Ascending aorta (tissue), 2 donors: ENCODE measurements around the gene HIC1. TPM values are rescaled to one million over a fixed set of nuclear protein-coding genes. Genes with fewer than 3 reads are reported as not detected.

Experiments used
- DNase-seq, 2 donors: peaks; one replicate each; pipeline ENCODE4 v3.0.0-alpha.2; 2019; ENCODE audit warnings: low spot score in 2 of 2
- H3K27ac ChIP-seq, 2 donors: fragments of 200-600 bp; sonication (generic); one replicate each; pipeline ENCODE4 v1.5.1; 2016 to 2017; ENCODE audit warnings: mild to moderate bottlenecking in 1 of 2
- H3K27me3 ChIP-seq: fragments of 200-600 bp; sonication (generic); one replicate; pipeline ENCODE4 v1.5.1; 2017
- H3K36me3 ChIP-seq, 2 donors: fragments of 200-600 bp; sonication (generic); one replicate each; pipeline ENCODE4 v1.5.1; 2016
- H3K4me1 ChIP-seq, 2 donors: fragments of 200-600 bp; sonication (generic); one replicate each; pipeline ENCODE4 v1.5.1; 2016 to 2017; ENCODE audit warnings: mild to moderate bottlenecking in 1 of 2
- H3K4me3 ChIP-seq, 2 donors: fragments of 200-600 bp; sonication (generic); one replicate each; pipeline ENCODE4 v1.5.1; 2016 to 2017; ENCODE audit warnings: mild to moderate bottlenecking in 1 of 2
- H3K9me3 ChIP-seq, 2 donors: fragments of 200-600 bp; sonication (generic); one replicate each; pipeline ENCODE4 v1.5.1; 2016
- CTCF ChIP-seq, 3 experiments: fragments of 200-600 bp in 2 of 3; fragments of 450-650 bp in 1 of 3; sonication (generic) in 2 of 3; IDR thresholded peaks; one replicate each; pipeline ENCODE4 v1.5.1; 2016 to 2019; ENCODE audit warnings: antibody characterized with exemption in 3 of 3, mild to moderate bottlenecking in 1 of 3, moderate library complexity in 1 of 3
- intact Hi-C: fragments of 100-400 bp; cut with DNase I; formaldehyde crosslinking; loops from one replicate; pipeline ENCODE4 v1.15.1; 2023
- total RNA-seq: library from RNA; depleted of rRNA; stranded (reverse); fragments of >200 nt; gene quantifications from one replicate; pipeline ENCODE4 v1.1.0, GENCODE V29; 2016

HIC1 gene
- total RNA-seq, 1 donor from 2014 or later, result 131 TPM

- DNase-seq, result no peak
- H3K27ac ChIP-seq, result no peak overlapping the region
- intact Hi-C loops, result loop anchor here (10.0 kb wide), 1 partner anchor 344 kb away; no protein-coding TSS in a partner anchor
Measured at GRCh38 chr17:2051061-2051932, 3.6 kb upstream of the HIC1 start.

GRCh38 chr17:2051933-2052559 is 2.9 kb upstream of the HIC1 start:
- intact Hi-C loops, result loop anchor here (10.0 kb wide), 1 partner anchor 343 kb away; no protein-coding TSS in a partner anchor
- Histone ChIP-seq H3K4me3 (no peak overlapping the region), H3K4me1 (peaks cover 38 to 39% of the 10 kb centered on the region in 2 donors), H3K9me3 (no peaks in the 10 kb centered on the region), H3K27me3 (no peaks in the 10 kb centered on the region), H3K36me3 (no peaks in the 10 kb centered on the region), H3K27ac (no peak overlapping the region)
- no peak for DNase-seq
- TF ChIP-seq CTCF (IDR thresholded peaks at IDR 0.05), result no peak

More at GRCh38 chr17:2051061-2051932, 3.6 kb upstream of the HIC1 start:
- Histone ChIP-seq H3K36me3 (no peaks in the 10 kb centered on the region), H3K4me3 (peak overlapping the region; percentile 91 to 97), H3K4me1 (peaks cover 36 to 38% of the 10 kb centered on the region in 2 donors), H3K27me3 (no peaks in the 10 kb centered on the region), H3K9me3 (no peaks in the 10 kb centered on the region)
- TF ChIP-seq CTCF (IDR thresholded peaks at IDR 0.05), result no peak

- H3K36me3 ChIP-seq, result peaks cover 4 to 5% of the 10 kb centered on the region in 2 donors
- peak; percentile 50 to 53 (median 51) for TF ChIP-seq CTCF (IDR thresholded peaks at IDR 0.05)
- no peaks in the 10 kb centered on the region for H3K9me3 ChIP-seq
- H3K27ac ChIP-seq, result peak overlapping the region; percentile 24 to 49
- peaks cover 37 to 39% of the 10 kb centered on the region in 2 donors for H3K4me1 ChIP-seq
- intact Hi-C loops, result loop anchor here (2.0 to 10.0 kb wide), 2 partner anchors 229 to 341 kb away; no protein-coding TSS in a partner anchor
- DNase-seq, result peak in 1 of 2 donors; percentile 86
- peak overlapping the region; percentile 57 to 77 for H3K4me3 ChIP-seq
- no peaks in the 10 kb centered on the region for H3K27me3 ChIP-seq
Measured at GRCh38 chr17:2053380-2054261, 1.3 kb upstream of the HIC1 start.

GRCh38 chr17:2054262-2054511 is 716 bp upstream of the HIC1 start:
- peak overlapping the region; percentile 57 to 77 for H3K4me3 ChIP-seq
- DNase-seq, result no peak
- peaks cover 31 to 34% of the 10 kb centered on the region in 2 donors for H3K4me1 ChIP-seq
- no peaks in the 10 kb centered on the region for H3K27me3 ChIP-seq
- no peaks in the 10 kb centered on the region for H3K9me3 ChIP-seq
- H3K36me3 ChIP-seq, result peaks cover 4 to 5% of the 10 kb centered on the region in 2 donors
- H3K27ac ChIP-seq, result peak overlapping the region; percentile 24 to 49
- intact Hi-C loops, result loop anchor here (2.0 to 10.0 kb wide), 2 partner anchors 229 to 341 kb away; no protein-coding TSS in a partner anchor
- no peak for TF ChIP-seq CTCF (IDR thresholded peaks at IDR 0.05)
